Ishikawa (cell line): ENCODE measurements around the gene IL18BP.

Experiments
- CREB1 ChIP-seq: IDR thresholded peaks from 2 replicates; pipeline ENCODE4 v1.6.1; 2012; ENCODE audit warnings: low read depth
- EGR1 ChIP-seq: IDR thresholded peaks from 2 replicates; pipeline ENCODE4 v1.6.1; 2012
- EP300 ChIP-seq: IDR thresholded peaks from 2 replicates; pipeline ENCODE4 v1.6.1; 2012; ENCODE audit warnings: borderline replicate concordance
- RAD21 ChIP-seq: IDR thresholded peaks from 2 replicates; pipeline ENCODE4 v1.6.1; 2012; ENCODE audit warnings: low read depth
- TAF1 ChIP-seq: IDR thresholded peaks from 2 replicates; pipeline ENCODE4 v1.6.1; 2012; ENCODE audit warnings: low read depth, mild to moderate bottlenecking
- ZBTB7A ChIP-seq: IDR thresholded peaks from 2 replicates; pipeline ENCODE4 v1.6.1; 2012; ENCODE audit warnings: low read depth
- TF ChIP-seq, protein P1 (sequence below): IDR thresholded peaks from 2 replicates; pipeline ENCODE4 v1.6.1; 2012

DNA sequence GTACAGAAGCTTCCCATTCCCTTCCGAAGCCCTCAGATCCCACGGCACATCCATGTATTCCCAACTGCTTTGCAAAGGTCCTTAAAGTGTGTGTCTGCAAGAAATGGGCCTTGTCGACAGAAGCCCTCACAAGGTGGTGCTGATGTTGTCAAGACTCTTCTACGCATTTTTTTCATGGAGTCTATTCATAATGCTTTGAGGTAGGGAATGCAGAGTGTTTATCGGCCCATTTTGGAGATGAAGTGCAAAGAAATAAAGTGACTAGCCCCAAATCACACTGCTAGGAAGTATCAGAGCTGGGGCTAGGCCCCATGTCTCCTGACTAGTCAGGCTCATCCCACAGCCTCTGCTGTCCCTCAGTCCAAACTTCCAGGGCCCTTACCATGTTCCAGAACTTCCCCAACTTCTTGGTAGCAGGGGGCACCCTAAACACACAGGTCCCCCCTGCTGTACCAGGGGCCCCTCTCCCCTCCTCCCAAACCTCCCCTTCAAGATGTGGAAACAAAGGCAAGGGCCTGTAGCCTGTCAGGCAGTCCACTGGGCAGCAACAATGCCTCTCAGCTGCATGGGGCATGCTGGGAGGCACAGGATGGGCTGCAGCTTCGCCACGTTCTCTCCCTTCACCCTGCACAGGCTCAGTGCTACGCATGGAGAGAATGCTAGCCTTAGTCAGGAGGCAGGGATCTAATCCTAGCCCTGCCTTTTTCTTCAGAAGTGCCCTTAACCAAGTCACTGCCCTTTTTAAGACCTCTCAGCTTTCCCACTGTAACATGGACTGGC, 7.8 kb downstream of the IL18BP start:
- no peak for TF ChIP-seq TAF1
- TF ChIP-seq EGR1 = no peak
- no peak for TF ChIP-seq EP300
- TF ChIP-seq ZBTB7A = no peak
- no peak for TF ChIP-seq RAD21
- TF ChIP-seq, protein P1, sequence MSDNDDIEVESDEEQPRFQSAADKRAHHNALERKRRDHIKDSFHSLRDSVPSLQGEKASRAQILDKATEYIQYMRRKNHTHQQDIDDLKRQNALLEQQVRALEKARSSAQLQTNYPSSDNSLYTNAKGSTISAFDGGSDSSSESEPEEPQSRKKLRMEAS = no peak
- no peak for TF ChIP-seq CREB1
